GM23338 (cell line): ENCODE results near the gene B3GALT5.

Experiments used
- CTCF ChIP-seq, 2 experiments: fragments of 200-600 bp in 1 of 2; sonication (generic) in 1 of 2; conservative IDR thresholded peaks; 2 replicates each; pipeline versions ENCODE4 v1.5.1 to v1.6.1; 2016 to 2017; ENCODE audit warnings: antibody characterized with exemption in 2 of 2, low read depth in 2 of 2, mild to moderate bottlenecking in 2 of 2, moderate library complexity in 1 of 2
- EZH2 ChIP-seq: fragments of 200-600 bp; sonication (generic); IDR thresholded peaks from one replicate; pipeline ENCODE4 v1.8.0; 2017; ENCODE audit warnings: antibody characterized with exemption, mild to moderate bottlenecking, low read depth; ENCODE audit not compliant: unreplicated experiment
- POLR2AphosphoS5 ChIP-seq: IDR thresholded peaks from 2 replicates; pipeline ENCODE4 v1.6.1; 2016; ENCODE audit warnings: antibody characterized with exemption, low read depth
- REST ChIP-seq: IDR thresholded peaks from one replicate; pipeline ENCODE4 v1.6.1; 2018; ENCODE audit warnings: antibody characterized with exemption; ENCODE audit not compliant: unreplicated experiment
- ZNF114 ChIP-seq: fragments of 250-450 bp; sonication (Bioruptor Pico); IDR thresholded peaks from 2 replicates; pipeline ENCODE4 v1.5.0; 2020; ENCODE audit warnings: mild to moderate bottlenecking, moderate library complexity

- no peak for TF ChIP-seq CTCF (conservative IDR thresholded peaks at IDR 0.05; ENCODE audit: low read depth in 2 of 2)
- TF ChIP-seq REST = no peak
- TF ChIP-seq POLR2AphosphoS5 = no peak
- TF ChIP-seq EZH2 = no peak
- TF ChIP-seq ZNF114 = no peak
Measured at GRCh38 chr21:39696618-39697017, 83.9 kb downstream of the B3GALT5 start.
